NT2/D1 (cell line): ENCODE data around the gene PLSCR4.

Source experiments
- SUZ12 ChIP-seq: IDR thresholded peaks from 2 replicates; pipeline ENCODE4 v1.6.1; 2011; ENCODE audit not compliant: insufficient read length, insufficient read depth; ENCODE audit errors: extremely low read depth
- YY1 ChIP-seq: IDR thresholded peaks from 2 replicates; pipeline ENCODE4 v1.6.1; 2011; ENCODE audit not compliant: insufficient read length, insufficient read depth
- ZNF274 ChIP-seq: IDR thresholded peaks from 2 replicates; pipeline ENCODE4 v1.6.1; 2011; ENCODE audit warnings: mild to moderate bottlenecking, low read depth, low read length

GRCh38 chr3:146153429-146153828, 97.5 kb downstream of the PLSCR4 start:
- no peak for TF ChIP-seq ZNF274
- TF ChIP-seq YY1 = no peak
- no peak for TF ChIP-seq SUZ12
